GM19455 (cell line): ENCODE data around the gene CHDH.

Source experiments
- ATAC-seq: cut with Tn5 transposase; IDR thresholded peaks from one replicate; pipeline ENCODE4 v1.9.1; 2021; ENCODE audit not compliant: unreplicated experiment

Gene CHDH

GRCh38 chr3:53826048-53826447 lies 20.2 kb downstream of the CHDH start:
- ATAC-seq, result no peak

- ATAC-seq, result no peak
Observed at GRCh38 chr3:53824795-53825194, 21.4 kb downstream of the CHDH start.

GRCh38 chr3:53823956-53824657 lies 22.1 kb downstream of the CHDH start:
- ATAC-seq, result no peak

GRCh38 chr3:53823026-53823955 lies 22.9 kb downstream of the CHDH start:
- ATAC-seq, result no peak

- no peak for ATAC-seq
Observed at GRCh38 chr3:53822331-53822741, 23.9 kb downstream of the CHDH start.

- no peak for ATAC-seq
Observed at GRCh38 chr3:53821631-53822121, 24.5 kb downstream of the CHDH start.

GRCh38 chr3:53820756-53821580 lies 25.3 kb downstream of the CHDH start:
- ATAC-seq, result no peak

GRCh38 chr3:53820084-53820483 lies 26.1 kb downstream of the CHDH start:
- ATAC-seq, result no peak

GRCh38 chr3:53819163-53819868 lies 26.9 kb downstream of the CHDH start:
- ATAC-seq, result no peak

GRCh38 chr3:53818221-53819162 lies 27.7 kb downstream of the CHDH start:
- ATAC-seq, result no peak

GRCh38 chr3:53817809-53818208 lies 28.4 kb downstream of the CHDH start:
- no peak for ATAC-seq

GRCh38 chr3:53817211-53817610 lies 29.0 kb downstream of the CHDH start:
- no peak for ATAC-seq

GRCh38 chr3:53816425-53816824 lies 29.8 kb downstream of the CHDH start:
- ATAC-seq, result no peak

- no peak for ATAC-seq
Observed at GRCh38 chr3:53815651-53816050, 30.6 kb downstream of the CHDH start.

GRCh38 chr3:53815067-53815466 lies 31.2 kb downstream of the CHDH start:
- ATAC-seq, result no peak

GRCh38 chr3:53813876-53814275 lies 32.3 kb downstream of the CHDH start:
- ATAC-seq, result no peak

- no peak for ATAC-seq
Observed at GRCh38 chr3:53813229-53813628, 33.0 kb downstream of the CHDH start.

- no peak for ATAC-seq
Observed at GRCh38 chr3:53812434-53812833, 33.8 kb downstream of the CHDH start.

- ATAC-seq, result no peak
Observed at GRCh38 chr3:53811143-53811927, 34.9 kb downstream of the CHDH start.
